ENCODE measurements around the gene FCER2. TPM values are rescaled to one million over a fixed set of nuclear protein-coding genes. Genes with fewer than 3 reads are reported as not detected.
A peak's percentile ranks its signal among the peaks of the same experiment; 100 is the strongest.

Gene FCER2
- total and polyA plus RNA-seq, 2 of the 4 experiments (the other 2 are of a cell fraction), result not detected

DNA sequence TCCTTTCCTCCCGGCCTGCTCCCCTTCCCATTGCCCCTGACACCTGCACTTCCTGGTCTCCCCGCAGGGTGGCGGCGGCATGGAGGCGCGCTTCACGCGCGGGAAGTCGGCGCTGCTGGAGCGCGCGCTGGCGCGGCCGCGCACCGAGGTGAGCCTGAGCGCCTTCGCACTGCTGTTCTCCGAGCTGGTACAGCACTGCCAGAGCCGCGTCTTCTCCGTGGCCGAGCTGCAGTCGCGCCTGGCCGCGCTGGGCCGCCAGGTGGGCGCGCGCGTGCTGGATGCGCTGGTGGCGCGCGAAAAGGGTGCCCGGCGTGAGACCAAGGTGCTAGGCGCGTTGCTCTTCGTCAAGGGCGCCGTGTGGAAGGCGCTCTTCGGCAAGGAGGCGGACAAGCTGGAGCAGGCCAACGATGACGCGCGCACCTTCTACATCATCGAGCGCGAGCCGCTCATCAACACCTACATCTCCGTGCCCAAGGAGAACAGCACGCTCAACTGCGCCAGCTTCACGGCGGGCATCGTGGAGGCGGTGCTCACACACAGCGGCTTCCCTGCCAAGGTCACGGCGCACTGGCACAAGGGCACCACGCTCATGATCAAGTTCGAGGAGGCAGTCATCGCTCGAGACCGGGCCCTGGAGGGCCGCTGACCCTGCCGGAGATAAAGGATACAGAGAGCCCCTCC, 19.6 kb downstream of the FCER2 start:
- H2AK9ac ChIP-seq (replicated peaks; ENCODE audit: low read depth, low read length, poor library complexity), result peak overlapping the region; percentile 99
- peak overlapping the region; percentile 82 for H3K4me2 ChIP-seq (ENCODE audit: low read depth, low read length)
- H3K14ac ChIP-seq (replicated peaks; ENCODE audit: low read depth, low read length), result no peak overlapping the region
- H3K27me3 ChIP-seq (ENCODE audit: control insufficient read depth, insufficient read depth, low read length), result peaks cover 3% of the 10 kb centered on the region; the same call in 1 of the 2 replicates
- no peaks in the 10 kb centered on the region for H3K9me3 ChIP-seq (ENCODE audit: control insufficient read depth, insufficient read depth, low read length)
- no peak overlapping the region; the same call in 1 of the 2 replicates for H3K4me3 ChIP-seq (ENCODE audit: insufficient read depth, low read depth, low read length)
- H3K23ac ChIP-seq (ENCODE audit: low read depth, low read length), result no peak overlapping the region
- peaks cover 14% of the 10 kb centered on the region for H4K20me1 ChIP-seq (ENCODE audit: insufficient read depth, low read length)
- WGBS, 2 experiments (ENCODE audit: extremely low coverage in 2 of 2, insufficient read length in 1 of 2), result 73% methylated on average over 62 of the region's 74 CpGs; no CpG with 5 or more reads in 1 of the 2 experiments
- H3K4me1 ChIP-seq (ENCODE audit: control insufficient read depth, insufficient read depth, low read length), result peaks cover 4% of the 10 kb centered on the region; the same call in 1 of the 2 replicates
- dilution Hi-C loops (cut with HindIII; ENCODE audit: low sequenced_read_pairs, unreplicated experiment), result no loop called here
- peak overlapping the region; percentile 78 for H2AK5ac ChIP-seq (ENCODE audit: low read depth, low read length)
- no peak overlapping the region for H2BK15ac ChIP-seq (ENCODE audit: low read depth, low read length)
- ATAC-seq (ENCODE audit: low read depth) (no peak), DNase-seq (no peak)
- in situ Hi-C loops (cut with MboI; ENCODE audit: low sequenced_read_pairs), result loop anchor here (10.0 kb wide), 1 partner anchor 112 kb away; no protein-coding TSS in a partner anchor
- H3K36me3 ChIP-seq (ENCODE audit: control insufficient read depth, insufficient read depth, low read length), result peaks cover 11% of the 10 kb centered on the region; the same call in 1 of the 2 replicates
- no peak overlapping the region for H3K4ac ChIP-seq (ENCODE audit: low read depth, low read length)
- H4K8ac ChIP-seq (ENCODE audit: low read depth in 2 of 2, low read length in 2 of 2), result peak overlapping the region in 1 of 2 experiments; percentile 72; a peak in 2 of 4 replicates
- no peak overlapping the region for H4K91ac ChIP-seq (ENCODE audit: insufficient read depth, low read depth, low read length)
- intact Hi-C loops (cut with micrococcal nuclease), result no loop called here
- H3K9ac ChIP-seq (ENCODE audit: low read depth, low read length), result peak overlapping the region; percentile 49; the same call in 1 of the 2 replicates
- no peak overlapping the region for H3K56ac ChIP-seq (ENCODE audit: extremely low read depth, insufficient read depth, low read length)
- H2BK120ac ChIP-seq (ENCODE audit: low read depth, low read length), result no peak overlapping the region
- no peak overlapping the region for H2BK5ac ChIP-seq (ENCODE audit: low read depth, low read length, poor library complexity, severe bottlenecking)
- no peak overlapping the region for H3K18ac ChIP-seq (ENCODE audit: low read depth, low read length)
- peaks cover 3% of the 10 kb centered on the region for H3K9me1 ChIP-seq (ENCODE audit: insufficient read depth, low read length)
- H2AFZ ChIP-seq (replicated peaks; ENCODE audit: low read length, poor library complexity), result peak overlapping the region; percentile 100
- no TSS peak for BruUV-seq (replicated peaks)
- H3K79me1 ChIP-seq (ENCODE audit: low read depth in 1 of 2, low read length in 2 of 2), result peaks cover 0 to 28% of the 10 kb centered on the region in 2 experiments; a peak in 3 of 4 replicates
- H4K5ac ChIP-seq (ENCODE audit: low read depth, low read length), result no peak overlapping the region
- no peak for TF ChIP-seq RFX5 (IDR thresholded peaks at IDR 0.05; ENCODE audit: low read depth, low read length)
- no peak for TF ChIP-seq MXI1 (IDR thresholded peaks at IDR 0.05; ENCODE audit: borderline replicate concordance, low read depth, low read length)
- TF ChIP-seq, protein P1, sequence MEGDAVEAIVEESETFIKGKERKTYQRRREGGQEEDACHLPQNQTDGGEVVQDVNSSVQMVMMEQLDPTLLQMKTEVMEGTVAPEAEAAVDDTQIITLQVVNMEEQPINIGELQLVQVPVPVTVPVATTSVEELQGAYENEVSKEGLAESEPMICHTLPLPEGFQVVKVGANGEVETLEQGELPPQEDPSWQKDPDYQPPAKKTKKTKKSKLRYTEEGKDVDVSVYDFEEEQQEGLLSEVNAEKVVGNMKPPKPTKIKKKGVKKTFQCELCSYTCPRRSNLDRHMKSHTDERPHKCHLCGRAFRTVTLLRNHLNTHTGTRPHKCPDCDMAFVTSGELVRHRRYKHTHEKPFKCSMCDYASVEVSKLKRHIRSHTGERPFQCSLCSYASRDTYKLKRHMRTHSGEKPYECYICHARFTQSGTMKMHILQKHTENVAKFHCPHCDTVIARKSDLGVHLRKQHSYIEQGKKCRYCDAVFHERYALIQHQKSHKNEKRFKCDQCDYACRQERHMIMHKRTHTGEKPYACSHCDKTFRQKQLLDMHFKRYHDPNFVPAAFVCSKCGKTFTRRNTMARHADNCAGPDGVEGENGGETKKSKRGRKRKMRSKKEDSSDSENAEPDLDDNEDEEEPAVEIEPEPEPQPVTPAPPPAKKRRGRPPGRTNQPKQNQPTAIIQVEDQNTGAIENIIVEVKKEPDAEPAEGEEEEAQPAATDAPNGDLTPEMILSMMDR (conservative IDR thresholded peaks at IDR 0.05; ENCODE audit: low read depth, low read length), result 0 out of 2 replicates have a peak, but pooled peaks have one; percentile 11
- POLR2A ChIA-PET (ENCODE audit: unreplicated experiment), result no interaction called here
- CTCF ChIA-PET, result no interaction called here
- no peak overlapping the region for H2BK20ac ChIP-seq (ENCODE audit: low read depth, low read length)
- no peak overlapping the region for H3K27ac ChIP-seq (ENCODE audit: insufficient read depth, low read length)
